ENCODE results near the gene LY6G6D.
A peak's percentile ranks its signal among the peaks of the same experiment; 100 is the strongest.

LY6G6D gene, protein sequence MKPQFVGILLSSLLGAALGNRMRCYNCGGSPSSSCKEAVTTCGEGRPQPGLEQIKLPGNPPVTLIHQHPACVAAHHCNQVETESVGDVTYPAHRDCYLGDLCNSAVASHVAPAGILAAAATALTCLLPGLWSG

DNA sequence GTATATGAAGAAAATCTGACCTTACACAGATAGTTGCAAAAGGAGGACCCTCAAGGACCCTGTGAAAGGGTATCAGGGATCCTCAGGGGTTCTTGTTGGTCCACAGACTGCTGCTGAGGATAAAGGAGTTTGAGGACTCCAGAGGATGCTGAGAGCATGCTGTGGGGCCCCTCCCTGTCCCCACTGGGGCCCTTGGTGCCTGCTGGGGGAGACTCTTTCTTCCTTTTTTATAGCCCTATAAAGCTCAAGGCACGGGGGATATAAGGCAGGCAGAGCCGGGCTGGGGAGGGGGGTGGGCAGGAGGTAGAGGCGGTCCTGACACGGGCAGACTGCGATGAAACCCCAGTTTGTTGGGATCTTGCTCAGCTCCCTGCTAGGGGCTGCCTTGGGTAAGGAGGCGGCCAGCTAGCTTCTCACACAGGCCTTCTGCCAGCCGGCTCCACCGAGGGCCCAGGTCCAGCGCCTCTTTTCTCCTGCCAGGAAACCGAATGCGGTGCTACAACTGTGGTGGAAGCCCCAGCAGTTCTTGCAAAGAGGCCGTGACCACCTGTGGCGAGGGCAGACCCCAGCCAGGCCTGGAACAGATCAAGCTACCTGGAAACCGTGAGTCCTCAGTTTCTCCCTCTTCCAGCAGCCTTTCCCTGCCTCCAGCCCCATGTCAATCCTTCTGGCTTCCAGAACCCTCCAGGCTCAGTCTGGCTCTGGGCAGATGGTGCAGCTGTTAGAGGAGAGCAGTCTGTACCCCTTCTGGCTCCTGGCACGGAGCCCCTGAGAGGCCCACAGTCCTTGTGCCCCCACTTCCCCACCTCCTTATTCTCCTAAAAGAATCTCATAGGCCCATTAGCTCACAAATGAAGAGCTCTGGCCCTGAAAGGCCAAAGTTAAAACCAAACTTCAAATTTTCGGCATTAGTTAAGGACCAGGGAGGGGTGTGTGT lies at the start of gene LY6G6D:
Gene LY6G6D, plus strand, starts transcription at position 327 of the 937 bp plus-strand sequence. Its CDS starts 8 bp downstream, at position 335.
- no peak for DNase-seq

DNA sequence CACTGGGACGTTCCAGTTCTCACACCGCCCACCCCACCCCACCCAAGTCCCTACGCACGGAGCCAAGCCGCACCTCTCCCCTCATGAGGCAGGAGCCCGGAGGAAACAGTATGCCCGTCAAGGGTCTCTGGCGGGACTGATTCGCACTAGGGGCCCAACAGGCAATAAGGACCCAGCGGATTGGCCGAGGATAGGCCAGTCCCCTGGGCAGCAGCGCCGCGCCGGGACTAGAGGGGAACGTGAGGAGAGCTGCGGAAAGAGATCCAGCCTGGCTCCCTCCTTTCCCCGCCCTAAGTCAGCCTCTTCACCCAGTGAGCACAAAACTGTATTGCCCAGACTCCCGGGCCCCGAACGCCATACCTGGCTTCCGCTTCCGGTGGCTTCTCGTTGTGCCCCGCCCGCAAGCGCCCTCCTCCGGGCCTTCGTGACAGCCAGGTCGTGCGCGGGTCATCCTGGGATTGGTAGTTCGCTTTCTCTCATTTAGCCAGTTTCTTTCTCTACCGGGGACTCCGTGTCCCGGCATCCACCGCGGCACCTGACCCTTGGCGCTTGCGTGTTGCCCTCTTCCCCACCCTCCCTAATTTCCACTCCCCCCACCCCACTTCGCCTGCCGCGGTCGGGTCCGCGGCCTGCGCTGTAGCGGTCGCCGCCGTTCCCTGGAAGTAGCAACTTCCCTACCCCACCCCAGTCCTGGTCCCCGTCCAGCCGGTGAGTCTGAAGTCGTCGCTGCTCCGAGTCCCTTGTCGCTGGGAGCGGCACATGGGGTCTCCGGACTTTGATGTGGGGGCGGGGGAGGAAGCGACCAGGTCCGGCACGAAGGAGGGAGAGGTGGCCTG lies 49.4 kb upstream of the LY6G6D start, which contains the start of gene CSNK2B:
Gene CSNK2B, plus strand, starts transcription at position 580 of the 836 bp plus-strand sequence. CDS start 752 bp downstream, outside the sequence.
- DNase-seq = peak; percentile 97

DNA sequence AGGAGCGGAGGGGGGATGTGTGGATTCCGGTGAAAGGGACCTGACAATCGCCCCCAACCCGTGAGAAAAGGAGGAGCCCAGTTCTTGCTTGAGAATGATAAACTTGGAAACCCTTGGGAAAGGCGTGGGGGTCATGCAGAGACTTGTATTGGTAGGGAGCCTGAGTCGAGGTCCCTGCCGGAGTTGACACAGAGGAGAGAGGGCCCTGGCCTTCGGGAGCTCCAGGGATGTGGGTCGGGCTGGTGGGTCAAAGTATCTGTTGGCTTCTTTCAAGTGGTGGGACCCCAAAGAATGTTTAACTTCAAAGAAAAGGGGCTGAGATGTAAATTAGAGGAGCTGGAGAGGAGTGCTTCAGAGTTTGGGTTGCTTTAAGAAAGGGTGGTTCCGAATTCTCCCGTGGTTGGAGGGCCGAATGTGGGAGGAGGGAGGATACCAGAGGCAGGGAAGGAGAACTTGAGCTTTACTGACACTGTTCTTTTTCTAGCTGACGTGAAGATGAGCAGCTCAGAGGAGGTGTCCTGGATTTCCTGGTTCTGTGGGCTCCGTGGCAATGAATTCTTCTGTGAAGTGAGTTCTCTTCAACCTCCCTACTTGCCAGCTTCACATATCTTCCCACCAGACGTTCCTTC lies 48.7 kb upstream of the LY6G6D start:
- DNase-seq = no peak

DNA sequence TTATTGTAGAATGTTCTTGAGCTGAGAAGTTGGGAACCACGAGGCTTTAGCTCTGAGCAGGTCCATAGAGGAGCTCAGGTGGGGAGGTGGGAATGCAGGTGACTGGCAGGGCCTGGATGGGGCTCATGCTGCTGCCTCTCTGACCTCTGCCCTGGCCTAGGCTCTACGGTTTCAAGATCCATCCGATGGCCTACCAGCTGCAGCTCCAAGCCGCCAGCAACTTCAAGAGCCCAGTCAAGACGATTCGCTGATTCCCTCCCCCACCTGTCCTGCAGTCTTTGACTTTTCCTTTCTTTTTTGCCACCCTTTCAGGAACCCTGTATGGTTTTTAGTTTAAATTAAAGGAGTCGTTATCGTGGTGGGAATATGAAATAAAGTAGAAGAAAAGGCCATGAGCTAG lies 45.5 kb upstream of the LY6G6D start, which contains the start of gene LY6G5B:
Gene LY6G5B, plus strand, starts transcription at position 301 of the 400 bp plus-strand sequence. CDS start 975 bp downstream, outside the sequence.
- DNase-seq = no peak

DNA sequence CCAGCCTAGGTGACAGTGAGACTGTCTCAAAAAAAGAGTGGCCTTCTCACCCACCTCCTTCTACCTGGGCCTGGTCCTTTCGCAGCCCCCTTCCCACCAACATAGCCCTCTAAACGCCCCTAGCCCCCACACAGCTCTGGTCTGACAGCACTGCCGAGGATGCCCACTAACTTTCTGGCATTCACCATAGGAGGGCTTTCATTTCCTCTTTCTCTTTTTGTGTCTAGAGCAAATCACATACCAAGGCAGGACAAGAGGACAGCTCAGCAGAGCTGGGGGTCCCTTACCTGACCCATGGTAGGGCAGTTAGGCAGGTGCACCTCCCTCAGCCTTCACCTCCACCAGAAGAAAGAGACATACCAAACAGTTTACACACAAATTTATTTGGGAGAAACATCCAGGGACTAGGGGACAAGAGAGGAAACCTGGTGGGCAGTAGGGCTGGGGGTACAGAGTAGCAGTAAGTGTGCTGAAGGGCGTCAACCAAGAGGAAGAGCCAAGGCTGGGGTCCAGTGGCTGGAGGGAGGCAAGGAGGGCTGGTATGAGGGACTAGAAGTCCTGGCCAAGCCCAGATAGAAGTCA lies 38.7 kb upstream of the LY6G6D start:
- DNase-seq = no peak

DNA sequence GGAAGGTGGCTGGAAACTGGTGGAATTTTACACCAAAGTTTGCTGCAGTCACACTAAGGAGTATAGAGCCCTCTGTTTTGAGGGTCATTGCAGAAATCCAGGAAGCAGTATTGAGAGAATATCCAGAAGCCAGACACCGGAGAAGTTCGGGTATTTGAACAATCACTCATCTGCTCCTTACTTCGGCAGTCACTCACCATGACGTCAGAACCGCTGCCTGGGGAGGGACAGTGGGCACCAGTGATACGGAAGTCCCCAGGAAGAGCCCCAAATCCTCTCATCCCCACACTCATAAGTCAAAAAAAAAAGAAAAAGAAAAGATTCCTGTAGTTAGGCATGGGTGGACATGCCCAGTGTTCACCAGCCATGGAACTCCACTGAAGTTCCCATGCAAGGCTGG lies 38.2 kb upstream of the LY6G6D start:
- DNase-seq = no peak

DNA sequence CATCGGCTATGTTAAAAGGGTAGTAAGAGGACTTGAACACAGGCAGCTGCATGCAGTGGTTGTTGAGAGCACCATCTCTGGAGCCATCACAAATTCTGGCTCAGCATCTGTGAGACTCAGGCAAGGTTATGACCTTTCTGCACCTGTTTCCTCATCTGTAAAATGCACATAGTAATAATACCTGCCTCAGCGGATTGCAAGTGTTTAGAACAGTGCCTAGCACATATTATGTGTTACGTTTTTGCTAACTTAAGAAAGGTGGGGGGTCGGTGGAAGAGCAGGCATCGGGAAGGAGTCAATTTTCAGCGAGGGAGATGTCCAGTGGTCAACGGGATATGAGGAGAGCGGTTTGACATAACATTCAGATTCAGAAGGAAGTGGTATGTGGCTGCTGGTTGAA lies 37.2 kb upstream of the LY6G6D start:
- no peak for DNase-seq

DNA sequence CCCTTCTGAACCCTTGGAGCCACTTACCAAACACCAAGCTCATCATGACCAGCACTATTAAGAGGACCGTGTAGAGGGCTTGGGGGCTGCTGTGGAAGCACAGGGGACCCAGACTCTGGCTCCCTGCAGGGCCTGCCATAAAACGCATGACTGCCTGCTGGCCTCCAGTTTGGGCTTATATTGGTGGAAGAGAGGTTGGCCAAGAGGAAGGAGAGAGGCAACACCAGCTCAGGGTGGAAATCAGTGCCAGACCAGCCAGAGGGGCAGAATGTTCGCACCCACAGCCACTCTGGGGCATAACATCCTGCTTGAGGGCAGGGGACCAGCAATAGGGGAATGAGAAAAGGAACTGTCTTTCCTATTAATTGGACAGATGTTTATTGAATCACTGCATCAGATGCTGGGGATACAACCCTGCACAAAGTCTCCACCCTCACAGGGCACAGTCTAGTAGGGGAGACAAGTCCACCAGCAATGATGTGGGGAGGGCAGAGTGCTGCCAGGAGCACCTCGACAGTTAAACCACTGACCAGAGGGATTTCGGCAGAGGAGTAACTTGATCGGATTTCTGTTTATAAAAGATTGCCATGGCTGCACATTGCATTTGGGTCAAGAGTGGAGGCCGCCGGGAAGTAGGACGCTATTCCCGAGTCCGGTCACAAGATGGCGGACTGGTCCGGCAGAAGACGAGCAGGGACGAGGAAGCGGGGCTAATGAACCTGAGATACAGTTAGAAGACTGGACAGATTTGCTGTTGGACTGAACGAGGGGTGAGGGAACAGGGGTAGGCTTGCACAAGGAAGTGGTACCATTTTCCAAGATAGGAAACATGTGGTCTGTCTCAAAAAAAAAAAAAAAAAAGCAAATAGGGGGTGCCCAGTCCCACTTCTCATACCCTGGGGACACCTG lies 34.7 kb upstream of the LY6G6D start, which contains the start of gene LY6G5C:
Gene LY6G5C, minus strand, starts transcription at position 842 of the 909 bp plus-strand sequence. Its CDS starts 694 bp downstream, at position 148.
- DNase-seq = peak; percentile 95

DNA sequence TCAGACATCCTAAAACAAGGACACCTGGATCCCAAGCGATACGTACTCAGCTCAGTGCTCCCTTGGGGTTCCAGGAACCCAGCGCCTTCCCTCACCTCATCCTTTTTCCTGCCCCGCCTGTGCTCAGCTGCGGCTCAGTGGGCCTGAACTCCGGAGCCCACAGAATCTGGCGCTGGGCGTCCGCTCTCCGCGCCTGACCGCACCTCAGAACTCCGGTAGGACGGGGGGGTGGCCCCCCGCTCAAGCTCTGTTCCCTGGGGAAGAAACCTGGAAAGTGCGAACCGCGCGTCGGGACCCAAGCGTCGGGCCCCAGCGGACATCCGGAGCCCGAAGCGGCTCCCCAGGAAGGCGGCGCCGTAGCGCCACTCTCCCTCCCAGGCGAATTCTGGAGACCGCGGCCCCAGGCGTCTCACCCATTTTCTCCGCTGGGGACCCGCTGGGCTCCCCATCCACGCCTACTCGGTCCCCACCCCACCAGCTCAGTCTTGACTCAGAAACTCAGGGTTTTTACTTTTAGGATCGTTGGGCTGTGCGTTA lies 33.9 kb upstream of the LY6G6D start:
- DNase-seq = peak; percentile 25

DNA sequence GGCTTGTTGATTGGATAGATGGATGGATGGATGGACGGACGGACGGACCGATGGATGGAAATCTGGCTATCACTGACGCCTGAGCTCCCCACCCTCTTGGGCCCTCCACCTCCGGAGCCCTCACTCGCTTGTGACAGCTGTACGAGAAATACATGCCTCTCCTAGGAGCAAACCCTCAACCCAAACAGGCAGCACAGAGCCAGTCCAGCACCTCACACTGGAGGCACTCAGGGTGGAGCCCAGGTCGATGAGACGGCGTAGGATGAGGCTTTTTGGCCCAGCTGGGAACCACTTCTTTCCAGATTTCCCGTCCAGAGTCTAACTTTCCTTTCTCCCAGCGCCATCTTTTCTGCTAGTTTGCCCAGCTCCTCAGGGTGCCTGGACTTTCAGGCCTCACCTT lies 31.6 kb upstream of the LY6G6D start:
- DNase-seq = no peak

DNA sequence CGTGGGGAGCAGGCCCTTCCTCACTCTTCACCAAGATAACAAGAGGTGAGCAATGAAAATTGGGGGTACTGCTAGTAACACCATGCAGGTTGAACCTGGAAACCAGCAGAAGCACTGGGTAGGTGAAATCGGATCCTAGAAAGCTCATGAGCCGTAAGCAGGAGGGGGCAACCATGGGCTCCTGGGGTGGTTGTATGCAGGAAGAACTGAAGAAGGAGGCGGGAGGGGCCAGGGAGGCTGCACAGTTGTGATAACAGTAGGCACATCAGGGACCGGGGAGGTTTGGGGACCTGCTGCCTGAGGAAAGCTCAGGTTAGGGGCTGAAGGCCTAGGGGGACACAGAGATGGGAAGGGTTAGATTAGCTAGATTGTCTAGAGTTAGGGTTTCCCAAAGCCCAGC lies 28.7 kb upstream of the LY6G6D start:
- DNase-seq = no peak

DNA sequence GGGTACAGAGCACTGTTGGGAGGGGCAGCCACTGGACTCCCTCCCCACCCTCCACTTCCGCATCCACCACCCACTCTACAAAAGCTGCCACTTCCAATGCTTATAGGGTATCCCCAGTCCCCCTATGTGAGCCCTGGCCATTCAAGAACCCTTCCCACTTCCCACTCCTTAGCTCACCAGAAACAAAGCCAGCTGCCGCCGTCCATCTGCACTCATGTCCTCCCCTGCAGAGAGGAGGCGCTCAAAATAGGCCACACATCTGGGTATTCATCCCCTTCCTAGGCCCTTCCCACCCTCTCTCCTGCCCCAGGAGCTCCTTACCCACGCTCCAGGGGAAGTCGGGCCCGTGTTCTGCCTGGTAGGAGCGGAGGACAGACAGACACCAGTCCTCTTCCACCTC lies 27.8 kb upstream of the LY6G6D start:
- DNase-seq = no peak

DNA sequence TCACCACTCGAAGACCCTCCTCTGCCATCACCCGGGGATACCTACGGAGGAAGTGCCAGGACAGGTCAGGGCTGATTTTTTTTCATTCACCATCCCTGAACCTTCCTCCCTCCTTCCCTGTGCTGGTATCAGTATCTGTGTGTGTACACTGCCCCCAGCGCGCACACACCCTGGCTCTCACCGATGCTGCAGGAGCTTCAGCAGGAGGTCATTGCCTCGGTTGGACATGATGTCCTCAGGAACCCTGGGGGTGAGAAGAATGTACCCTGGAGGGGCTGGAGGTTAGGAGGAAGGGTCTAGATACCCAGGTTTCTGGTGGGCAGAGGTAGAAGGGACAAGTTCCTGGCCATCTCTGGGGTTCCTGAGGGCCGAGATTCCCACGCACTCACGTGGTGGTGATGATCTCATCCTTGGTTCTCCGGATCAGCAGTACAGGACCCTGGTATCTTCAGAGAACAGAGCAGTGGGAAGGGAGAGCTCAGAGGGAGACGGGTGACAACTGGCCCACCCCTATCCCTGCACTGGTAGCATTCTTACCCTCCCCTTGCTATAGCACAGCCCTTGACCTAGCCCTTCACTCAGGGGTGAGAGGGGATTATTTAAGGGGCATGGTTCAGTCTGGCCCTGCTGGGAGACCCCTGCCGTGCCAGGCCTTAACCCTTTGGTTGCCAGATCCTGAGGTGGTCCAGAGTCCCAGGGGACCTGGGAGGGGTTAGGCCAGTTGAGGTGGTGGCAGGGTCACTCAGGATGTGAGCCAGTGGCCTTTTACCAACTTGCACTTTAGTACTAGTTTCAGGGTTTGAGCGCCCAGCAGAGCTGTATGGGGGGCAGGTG lies 27.1 kb upstream of the LY6G6D start:
- DNase-seq = no peak

DNA sequence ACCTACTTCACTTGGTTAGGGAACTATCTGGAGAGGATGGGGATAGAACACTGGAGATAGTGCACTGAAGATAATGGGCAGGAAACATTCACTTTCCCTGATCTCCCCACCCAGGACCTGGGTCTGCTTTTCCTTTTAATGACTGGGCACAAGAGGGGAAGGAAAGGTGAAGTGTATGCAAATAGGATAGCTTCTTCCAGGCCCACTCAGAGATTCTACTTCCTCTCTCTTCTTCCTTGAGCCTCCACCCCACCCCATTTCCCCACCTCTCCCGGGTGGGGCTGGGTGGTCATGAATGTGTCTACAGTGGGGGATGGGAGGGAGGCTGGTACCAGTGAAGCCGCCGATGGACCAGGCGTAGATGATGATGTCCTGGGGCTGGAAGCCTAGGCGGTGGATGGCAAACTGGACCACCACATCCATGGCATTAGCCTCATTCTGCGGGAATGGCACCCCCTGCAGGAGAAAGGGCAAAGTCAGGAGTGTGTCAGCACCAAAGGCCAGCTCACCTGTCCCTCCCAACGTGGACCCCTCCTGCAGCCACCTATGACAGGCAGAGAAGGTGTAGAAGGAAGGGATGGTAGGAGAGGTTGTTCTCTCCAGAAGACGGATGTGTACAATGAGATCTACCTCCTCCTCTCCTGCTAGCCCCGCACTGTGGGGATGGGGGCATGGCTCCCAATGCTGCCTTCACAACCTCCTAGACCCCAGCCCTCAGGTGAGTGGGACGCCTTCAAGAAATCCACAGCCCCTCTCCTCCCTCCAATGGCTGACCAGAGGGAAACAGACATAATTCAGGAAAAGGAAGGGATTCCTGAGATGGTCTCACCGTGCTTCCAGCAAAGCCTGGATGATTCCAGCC lies 25.7 kb upstream of the LY6G6D start:
- DNase-seq = no peak

DNA sequence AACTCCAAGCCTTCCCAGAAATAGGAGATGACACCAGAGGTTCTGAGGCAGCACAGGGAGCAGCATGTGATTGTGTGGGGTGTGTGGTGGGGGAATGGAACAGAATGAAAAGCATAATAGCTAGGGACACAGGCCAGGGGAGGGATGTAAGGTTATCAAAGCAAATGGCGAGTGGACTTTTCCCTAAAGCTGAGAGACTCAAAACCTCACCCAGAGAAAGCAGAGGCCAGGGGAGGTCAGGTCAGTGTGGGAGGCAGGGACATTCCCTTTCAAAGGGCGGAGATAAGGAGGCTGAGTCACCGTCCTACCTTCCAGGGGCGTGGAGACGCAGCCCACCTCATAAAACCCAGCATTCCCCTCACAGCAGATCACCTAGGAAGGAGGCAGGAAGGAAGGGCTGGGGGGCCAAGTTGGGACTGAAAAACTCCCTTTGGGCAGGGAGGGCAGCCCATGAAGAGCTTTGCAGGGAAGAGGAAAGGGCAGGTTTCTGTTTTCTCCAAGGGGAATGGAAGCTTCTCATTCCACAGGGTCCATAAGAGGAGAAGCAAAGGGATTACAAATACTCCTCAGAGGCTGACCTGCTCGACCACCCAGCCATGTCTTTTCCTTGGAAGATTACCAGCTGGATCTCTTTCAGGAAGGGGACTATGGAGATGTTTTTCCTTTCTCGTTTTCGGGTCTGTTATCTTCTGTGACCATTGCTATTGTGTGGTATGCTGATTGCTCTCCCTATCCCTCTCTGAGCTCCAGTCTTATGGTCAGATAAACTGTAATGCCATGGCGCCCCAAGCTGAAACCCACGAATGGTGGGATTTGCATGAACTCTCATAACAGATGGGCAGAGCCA lies 24.7 kb upstream of the LY6G6D start:
- no peak for DNase-seq

DNA sequence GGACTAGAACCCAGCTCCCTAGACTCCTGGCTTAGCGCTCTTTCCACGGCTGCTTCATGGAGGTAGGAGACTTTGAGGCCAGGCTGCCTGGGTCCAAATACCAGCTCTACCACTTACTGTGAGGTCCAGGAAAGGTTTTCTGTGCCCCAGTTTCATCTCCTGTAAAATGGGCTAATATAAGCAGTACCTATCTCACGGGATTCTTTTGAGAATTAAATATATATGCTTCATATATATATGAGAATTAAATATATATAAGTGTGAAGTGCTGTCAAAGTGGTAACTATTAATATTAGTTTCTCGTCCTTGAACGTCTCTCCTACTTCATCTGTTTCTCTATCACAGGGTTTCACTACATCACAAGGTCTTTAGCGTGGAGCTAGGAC lies 24.1 kb upstream of the LY6G6D start:
- no peak for DNase-seq

DNA sequence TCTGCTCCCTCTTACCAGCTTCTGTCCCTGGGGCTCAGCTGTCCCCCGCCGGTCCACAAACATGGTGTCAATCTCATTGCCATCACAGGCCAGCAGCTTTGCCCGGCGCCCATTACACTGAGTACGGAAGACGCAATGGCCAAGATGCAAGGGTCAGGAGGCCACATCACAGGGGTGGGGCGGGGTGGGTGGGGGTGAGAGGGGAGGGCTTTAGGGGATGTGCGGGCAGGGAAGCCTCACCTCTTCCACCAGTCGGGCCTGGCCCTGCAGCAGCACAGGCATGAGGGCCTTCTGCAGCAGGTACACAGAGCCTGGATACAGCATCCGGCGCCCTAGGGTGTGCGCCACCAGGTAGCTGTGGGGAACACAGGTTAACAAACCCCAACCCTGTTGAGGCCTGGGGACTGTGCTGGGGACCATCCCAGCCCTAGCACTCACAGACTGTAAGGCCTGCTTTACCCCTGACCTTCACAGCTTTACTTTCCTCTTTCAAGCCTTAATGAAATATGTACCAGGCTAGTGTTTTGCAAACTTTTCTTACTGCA lies 23.5 kb upstream of the LY6G6D start:
- no peak for DNase-seq

DNA sequence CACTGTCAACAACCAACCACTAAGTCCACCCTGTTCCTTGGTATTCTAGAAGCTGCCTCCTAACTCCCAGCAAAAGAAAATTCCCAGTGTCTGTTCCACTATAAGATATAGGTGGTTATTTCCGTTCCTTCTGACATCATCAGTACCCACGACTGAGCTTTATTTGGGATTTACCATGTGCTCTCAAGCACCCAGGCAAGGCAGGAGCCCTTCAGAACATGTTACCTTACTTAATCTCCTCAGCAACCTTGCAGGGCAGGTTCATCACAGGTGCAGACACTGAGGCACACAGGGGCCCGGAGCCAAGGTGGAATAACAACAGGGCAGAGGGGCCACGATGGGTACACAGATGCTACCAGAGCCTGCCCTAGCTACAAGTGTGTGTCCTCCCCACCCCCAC lies 22.8 kb upstream of the LY6G6D start:
- DNase-seq = no peak

Data from DMS79 treated with DMSO at 0.1 percent for 48 hours (cell line).